Measurements from ENCODE around the gene GSE1.

- TF ChIP-seq RNF2 (conservative IDR thresholded peaks at IDR 0.05; ENCODE audit: low read depth) = no peak
- no peak for TF ChIP-seq ZNF549 (CRISPR knock-in tag; IDR thresholded peaks at IDR 0.05)
- no peak for TF ChIP-seq ZNF740 (CRISPR knock-in tag; IDR thresholded peaks at IDR 0.05)
- no peak for TF ChIP-seq ZNF75D (CRISPR knock-in tag; IDR thresholded peaks at IDR 0.05; ENCODE audit: borderline replicate concordance)
- TF ChIP-seq MTF1 (CRISPR knock-in tag; IDR thresholded peaks at IDR 0.05) = no peak
- no peak for TF ChIP-seq NFYB (CRISPR knock-in tag; IDR thresholded peaks at IDR 0.05)
Observed at GRCh38 chr16:85657267-85657650, 44.1 kb downstream of the GSE1 start.
